Lower lobe of right lung (tissue), 2 donors: ENCODE measurements around the gene PSMD5. TPM values are rescaled to one million over a fixed set of nuclear protein-coding genes. Genes with fewer than 3 reads are reported as not detected.

ENCODE experiments used
- ATAC-seq, 2 donors: fragments of 200-7000 bp; cut with Tn5 transposase; one replicate each; pipeline ENCODE4 v1.9.1; 2020 to 2022; ENCODE audit warnings: mild to moderate bottlenecking in 2 of 2, moderate library complexity in 2 of 2
- DNase-seq: peaks from one replicate; pipeline ENCODE4 v3.0.0-alpha.2; 2020
- H3K27ac ChIP-seq: fragments of 200-600 bp; one replicate; pipeline ENCODE4 v1.8.0; 2022
- H3K27me3 ChIP-seq: fragments of 200-600 bp; one replicate; pipeline ENCODE4 v1.8.0; 2022; ENCODE audit warnings: low read depth
- H3K36me3 ChIP-seq: fragments of 200-600 bp; one replicate; pipeline ENCODE4 v1.8.0; 2022; ENCODE audit warnings: mild to moderate bottlenecking
- H3K4me1 ChIP-seq: fragments of 200-600 bp; one replicate; pipeline ENCODE4 v1.8.0; 2022
- H3K4me3 ChIP-seq: fragments of 200-600 bp; one replicate; pipeline ENCODE4 v1.8.0; 2022; ENCODE audit warnings: mild to moderate bottlenecking
- H3K9me3 ChIP-seq: fragments of 200-600 bp; one replicate; pipeline ENCODE4 v1.8.0; 2022
- CTCF ChIP-seq: fragments of 200-600 bp; IDR thresholded peaks from one replicate; pipeline ENCODE4 v1.8.0; 2022; ENCODE audit warnings: antibody characterized with exemption, mild to moderate bottlenecking
- intact Hi-C: fragments of 100-400 bp; cut with DNase I; formaldehyde crosslinking; loops from one replicate; pipeline ENCODE4 v1.11.0; 2022
- total RNA-seq: library from RNA; stranded (reverse); fragmentation: NEBNext Ultra II Directional; extraction: Animal tissue kit (Norgen Biotek cat#: 25700); gene quantifications from one replicate; pipeline ENCODE4 v1.2.1, GENCODE V29; 2021
- donor health status: DM: no; HTN: yes; CAD: no; lungs with severe emphysema.

The PSMD5 gene
- total RNA-seq, 1 donor from 2014 or later = 34.1 TPM

- ATAC-seq (no peak), DNase-seq (no peak)
- peaks cover 19% of the 10 kb centered on the region for H3K36me3 ChIP-seq
- no peak for TF ChIP-seq CTCF
- no peak overlapping the region for H3K27ac ChIP-seq
- no peaks in the 10 kb centered on the region for H3K9me3 ChIP-seq
- intact Hi-C loops = no loop called here
- H3K4me1 ChIP-seq = peaks cover 28% of the 10 kb centered on the region
- H3K4me3 ChIP-seq = no peak overlapping the region
- no peaks in the 10 kb centered on the region for H3K27me3 ChIP-seq
These were observed 4.8 kb downstream of the PSMD5 start for GRCh38 chr9:120837921-120838320.

GRCh38 chr9:120833325-120833724 is 9.4 kb downstream of the PSMD5 start:
- Histone ChIP-seq H3K4me1 (peaks cover 4% of the 10 kb centered on the region), H3K36me3 (peaks cover 65% of the 10 kb centered on the region), H3K4me3 (no peak overlapping the region), H3K27me3 (no peaks in the 10 kb centered on the region), H3K9me3 (no peaks in the 10 kb centered on the region), H3K27ac (no peak overlapping the region)
- ATAC-seq (no peak), DNase-seq (no peak)
- TF ChIP-seq CTCF = no peak
- intact Hi-C loops = no loop called here

GRCh38 chr9:120832807-120833206 is 9.9 kb downstream of the PSMD5 start:
- Histone ChIP-seq H3K27me3 (no peaks in the 10 kb centered on the region), H3K27ac (no peak overlapping the region), H3K4me1 (peaks cover 4% of the 10 kb centered on the region), H3K9me3 (no peaks in the 10 kb centered on the region), H3K36me3 (peaks cover 70% of the 10 kb centered on the region), H3K4me3 (no peak overlapping the region)
- intact Hi-C loops = no loop called here
- ATAC-seq = no peak
- DNase-seq = no peak
- no peak for TF ChIP-seq CTCF

GRCh38 chr9:120830865-120831264 is 11.9 kb downstream of the PSMD5 start:
- H3K9me3 ChIP-seq = no peaks in the 10 kb centered on the region
- H3K4me3 ChIP-seq = no peak overlapping the region
- DNase-seq (no peak), ATAC-seq (no peak)
- peaks cover 4% of the 10 kb centered on the region for H3K4me1 ChIP-seq
- TF ChIP-seq CTCF = no peak
- intact Hi-C loops = no loop called here
- no peak overlapping the region for H3K27ac ChIP-seq
- H3K27me3 ChIP-seq = no peaks in the 10 kb centered on the region
- H3K36me3 ChIP-seq = peaks cover 81% of the 10 kb centered on the region

GRCh38 chr9:120830151-120830550 is 12.6 kb downstream of the PSMD5 start:
- Histone ChIP-seq H3K36me3 (peaks cover 85% of the 10 kb centered on the region), H3K4me1 (peaks cover 4% of the 10 kb centered on the region), H3K9me3 (no peaks in the 10 kb centered on the region), H3K4me3 (no peak overlapping the region), H3K27ac (no peak overlapping the region), H3K27me3 (no peaks in the 10 kb centered on the region)
- no peak for TF ChIP-seq CTCF
- ATAC-seq (no peak), DNase-seq (no peak)
- intact Hi-C loops = no loop called here

- no peak overlapping the region for H3K27ac ChIP-seq
- ATAC-seq (no peak), DNase-seq (no peak)
- H3K27me3 ChIP-seq = no peaks in the 10 kb centered on the region
- peaks cover 4% of the 10 kb centered on the region for H3K4me1 ChIP-seq
- intact Hi-C loops = no loop called here
- H3K4me3 ChIP-seq = no peak overlapping the region
- TF ChIP-seq CTCF = no peak
- H3K36me3 ChIP-seq = peaks cover 85% of the 10 kb centered on the region
- no peaks in the 10 kb centered on the region for H3K9me3 ChIP-seq
These were observed 13.1 kb downstream of the PSMD5 start for GRCh38 chr9:120829650-120830049.
